Central memory CD4-positive, alpha-beta T cell (primary cell): ENCODE results near the gene PPBP.
"Not testable (repeated sequence)": the region's sequence is repeated elsewhere in the genome, so short reads cannot be mapped to it uniquely, and the experiment has no call there.

Experiments
- DNase-seq: peaks from one replicate; pipeline ENCODE4 v3.0.0; 2022

Gene PPBP

GRCh38 chr4:73991742-73992000 is 3.7 kb upstream of the PPBP start:
- DNase-seq = no peak

GRCh38 chr4:73990988-73991741 is 3.2 kb upstream of the PPBP start:
- no peak for DNase-seq

- DNase-seq = no peak
These were observed 1.9 kb upstream of the PPBP start for GRCh38 chr4:73989928-73990327.

- DNase-seq = no peak
These were observed 1.0 kb upstream of the PPBP start for GRCh38 chr4:73989031-73989430.

GRCh38 chr4:73985528-73985852 is 2.5 kb downstream of the PPBP start:
- no peak for DNase-seq

- no peak for DNase-seq
These were observed 3.1 kb downstream of the PPBP start for GRCh38 chr4:73984736-73985527.

GRCh38 chr4:73981175-73981574 is 6.8 kb downstream of the PPBP start:
- DNase-seq = not testable (repeated sequence)

- DNase-seq = no peak
These were observed 8.5 kb downstream of the PPBP start for GRCh38 chr4:73979407-73979957.

GRCh38 chr4:73978886-73979285 is 9.1 kb downstream of the PPBP start:
- DNase-seq = no peak

- no peak for DNase-seq
These were observed 11.3 kb downstream of the PPBP start for GRCh38 chr4:73976716-73977115.

- no peak for DNase-seq
These were observed 11.8 kb downstream of the PPBP start for GRCh38 chr4:73976217-73976616.

- no peak for DNase-seq
These were observed 13.6 kb downstream of the PPBP start for GRCh38 chr4:73974352-73974751.

GRCh38 chr4:73970945-73971344 is 17.0 kb downstream of the PPBP start:
- no peak for DNase-seq

GRCh38 chr4:73970011-73970410 is 18.0 kb downstream of the PPBP start:
- no peak for DNase-seq

- no peak for DNase-seq
These were observed 20.1 kb downstream of the PPBP start for GRCh38 chr4:73967866-73968265.

- DNase-seq = no peak
These were observed 23.0 kb downstream of the PPBP start for GRCh38 chr4:73964862-73965611.

GRCh38 chr4:73962724-73963123 is 25.3 kb downstream of the PPBP start:
- DNase-seq = no peak

- not testable (repeated sequence) for DNase-seq
These were observed 28.9 kb downstream of the PPBP start for GRCh38 chr4:73959041-73959440.

- no peak for DNase-seq
These were observed 35.6 kb downstream of the PPBP start for GRCh38 chr4:73952352-73952751.

GRCh38 chr4:73950376-73950920 is 37.5 kb downstream of the PPBP start:
- DNase-seq = not testable (repeated sequence)

GRCh38 chr4:73948990-73949706 is 38.8 kb downstream of the PPBP start:
- no peak for DNase-seq

GRCh38 chr4:73948291-73948690 is 39.7 kb downstream of the PPBP start:
- DNase-seq = no peak
